GM19324 (cell line): ENCODE results near the gene TSPEAR.
"Not testable (repeated sequence)": the region's sequence is repeated elsewhere in the genome, so short reads cannot be mapped to it uniquely, and the experiment has no call there.

ENCODE experiments used
- ATAC-seq: cut with Tn5 transposase; IDR thresholded peaks from one replicate; pipeline ENCODE4 v1.9.1; 2021; ENCODE audit warnings: mild to moderate bottlenecking, moderate library complexity; ENCODE audit not compliant: unreplicated experiment, low FRiP score

Gene TSPEAR

DNA sequence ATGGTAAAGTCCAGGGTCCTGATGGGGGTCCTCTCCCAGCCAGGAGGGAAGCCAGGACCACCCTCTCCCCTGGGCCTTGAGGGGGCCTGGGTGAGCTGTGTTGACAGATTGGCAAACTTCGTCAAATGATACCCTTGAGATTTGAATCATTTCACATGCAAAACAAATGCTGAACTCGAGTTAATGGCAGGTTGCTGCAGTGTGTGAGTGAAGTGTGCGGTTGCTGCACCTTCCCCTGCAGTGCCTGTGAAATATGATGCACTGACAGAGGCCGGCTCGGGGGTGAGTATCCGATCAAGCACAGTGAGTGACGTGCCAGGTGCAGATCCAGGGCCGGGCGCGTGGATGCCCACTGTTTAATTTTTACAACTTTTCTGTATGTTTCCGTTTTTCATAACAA lies 23.7 kb downstream of the TSPEAR start:
- no peak for ATAC-seq

DNA sequence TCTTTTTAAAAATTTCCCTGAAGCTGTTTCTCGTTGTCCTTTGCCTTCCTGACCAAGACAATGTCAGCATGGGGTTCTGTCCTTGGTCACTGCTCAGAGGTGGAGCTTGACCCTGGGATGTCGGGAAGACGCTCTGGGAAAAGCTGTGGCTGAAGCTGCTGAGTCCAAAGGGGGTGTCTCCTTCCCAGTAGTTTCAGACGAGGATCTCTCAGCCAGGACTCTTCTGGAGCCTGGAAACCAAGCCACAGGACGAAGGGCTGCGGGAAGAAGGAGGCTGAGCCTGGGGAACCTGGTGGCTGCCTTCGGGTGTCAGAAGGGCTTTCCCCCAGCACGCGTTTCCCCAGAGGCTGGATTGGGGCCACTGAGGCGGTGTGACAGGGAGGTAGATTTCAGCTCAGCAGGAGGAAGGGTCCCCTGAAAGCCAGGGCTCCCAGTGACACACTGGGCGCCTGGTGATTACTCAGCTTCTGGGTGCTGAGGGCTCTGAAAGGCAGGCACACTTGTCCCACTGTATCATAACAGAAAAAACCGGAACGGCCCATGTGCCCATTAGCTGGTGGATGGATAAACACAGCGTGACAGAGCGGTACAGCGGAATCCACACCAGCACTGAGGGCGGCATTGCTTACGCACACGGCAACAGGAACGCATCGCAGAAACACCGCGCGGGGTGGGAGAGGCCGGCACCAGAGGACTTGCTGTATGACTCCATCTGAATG lies 24.4 kb downstream of the TSPEAR start:
- no peak for ATAC-seq

DNA sequence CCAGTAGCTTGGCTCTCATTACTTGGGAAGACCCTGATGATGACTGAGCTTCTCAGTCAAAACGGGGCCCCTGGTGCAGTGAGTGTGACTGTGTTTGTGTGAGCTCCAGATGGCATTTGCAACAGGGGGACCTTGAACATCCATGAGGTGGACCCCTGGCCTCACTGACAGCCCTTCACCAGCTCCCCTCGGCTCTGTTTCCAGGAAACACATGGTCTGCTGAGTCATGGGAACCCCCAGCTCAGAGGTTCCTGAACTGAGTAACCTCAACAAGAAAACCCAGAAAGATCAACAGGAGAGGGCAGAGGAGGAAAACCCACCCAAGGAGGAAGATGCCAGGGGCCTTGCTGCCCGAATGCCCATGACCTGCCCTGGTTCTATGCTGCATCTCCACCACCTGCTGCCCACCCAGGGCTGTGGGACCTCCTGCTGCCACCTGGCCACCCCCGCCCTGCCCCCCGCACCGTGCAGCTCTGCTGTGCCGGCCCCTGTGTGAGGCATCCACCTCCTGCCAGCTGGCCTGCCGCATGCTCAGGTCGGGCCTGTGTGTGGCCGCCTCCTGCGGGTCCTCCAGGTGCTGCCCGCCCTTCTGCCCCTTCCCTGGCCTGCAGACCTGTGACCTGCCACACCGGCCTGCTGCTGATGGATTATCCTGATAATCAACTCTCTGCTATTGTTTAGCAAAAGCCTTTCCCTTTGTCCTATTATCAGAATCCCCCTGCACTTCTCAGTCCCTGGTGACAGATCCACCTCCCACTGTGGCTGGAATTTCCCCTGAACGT lies 25.2 kb downstream of the TSPEAR start:
- ATAC-seq: no peak

DNA sequence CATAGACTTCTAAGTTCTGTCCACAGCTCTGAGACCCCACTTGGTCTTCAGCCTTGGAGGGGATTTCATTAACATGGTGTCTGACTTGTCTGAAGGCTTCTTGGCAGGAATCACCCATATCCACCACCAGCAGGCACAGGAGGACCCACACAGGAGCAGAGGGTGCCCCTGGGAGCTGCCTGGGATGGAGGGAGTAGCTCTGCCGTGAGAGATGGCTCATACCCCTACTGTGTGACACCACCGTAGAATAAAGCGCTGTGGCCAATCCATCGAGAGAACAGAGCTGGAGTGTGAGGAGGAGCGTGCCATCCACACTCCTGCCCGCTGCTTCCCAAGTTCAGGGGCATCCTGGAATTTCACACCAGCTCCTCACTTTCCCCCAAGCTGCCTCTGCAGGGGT lies 26.3 kb downstream of the TSPEAR start:
- ATAC-seq: not testable (repeated sequence)

DNA sequence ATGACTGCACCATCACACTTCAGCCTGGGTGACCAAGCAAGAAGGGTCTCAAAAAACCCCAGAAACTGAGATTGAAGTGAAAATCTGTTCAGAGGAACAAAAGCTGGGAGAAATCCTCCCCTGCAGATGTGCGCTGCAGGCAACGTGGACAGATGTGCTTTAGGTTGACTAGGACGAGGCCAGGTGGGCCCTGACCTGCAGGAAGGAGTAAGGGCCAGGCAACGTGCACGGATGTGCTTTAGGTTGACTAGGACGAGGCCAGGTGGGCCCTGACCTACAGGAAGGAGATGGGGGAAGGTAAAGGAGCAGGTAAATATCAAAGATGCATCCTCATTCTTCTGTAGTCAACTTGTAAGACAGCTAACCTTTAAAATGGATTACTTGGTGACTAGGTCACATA lies 26.9 kb downstream of the TSPEAR start:
- no peak for ATAC-seq

DNA sequence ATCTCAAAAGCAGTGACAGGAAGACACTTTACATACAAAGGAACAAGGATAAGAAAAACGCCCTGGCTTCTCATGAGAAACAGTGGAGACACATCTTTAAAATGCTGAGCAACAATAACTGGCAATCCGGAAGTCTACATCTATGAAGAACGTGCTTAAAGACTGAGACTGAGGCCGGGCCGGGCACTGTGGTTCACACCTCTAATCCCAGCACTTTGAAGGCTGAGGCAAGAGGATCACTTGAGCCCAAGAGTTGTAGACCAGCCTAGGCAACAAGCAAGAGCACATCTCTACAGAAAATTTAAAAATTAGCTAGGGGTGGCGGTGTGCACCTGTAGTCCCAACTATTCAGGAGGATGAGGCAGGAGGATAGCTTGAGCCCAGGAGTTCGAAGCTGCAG lies 27.3 kb downstream of the TSPEAR start:
- no peak for ATAC-seq

DNA sequence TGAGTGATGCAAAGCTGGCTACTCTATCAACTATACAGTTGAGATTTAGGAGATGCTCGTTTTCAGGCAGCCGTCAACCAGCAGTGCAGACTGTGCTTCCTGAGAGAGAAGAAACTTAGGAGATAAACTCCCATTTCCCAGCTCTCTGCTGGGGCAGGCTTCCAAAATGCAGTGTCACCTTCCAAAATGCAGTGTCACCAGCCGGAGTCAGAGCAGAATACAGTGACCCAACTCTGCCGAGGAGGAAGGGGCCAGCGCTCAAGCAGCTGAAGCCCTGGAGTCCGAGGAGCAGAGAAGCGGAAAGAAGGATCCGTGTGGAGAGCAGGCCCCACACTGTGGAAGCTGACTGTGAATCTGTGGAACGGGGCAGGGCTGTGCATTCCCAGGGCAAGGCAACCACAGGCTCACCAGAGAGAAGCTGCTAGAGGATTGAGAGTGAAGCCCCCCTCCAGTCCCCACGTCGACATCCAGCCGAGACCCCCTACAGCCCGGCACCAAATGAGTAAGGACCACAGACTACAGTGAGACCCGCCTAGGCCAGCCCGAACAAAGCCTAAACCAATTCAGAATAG lies 28.7 kb downstream of the TSPEAR start:
- no peak for ATAC-seq

DNA sequence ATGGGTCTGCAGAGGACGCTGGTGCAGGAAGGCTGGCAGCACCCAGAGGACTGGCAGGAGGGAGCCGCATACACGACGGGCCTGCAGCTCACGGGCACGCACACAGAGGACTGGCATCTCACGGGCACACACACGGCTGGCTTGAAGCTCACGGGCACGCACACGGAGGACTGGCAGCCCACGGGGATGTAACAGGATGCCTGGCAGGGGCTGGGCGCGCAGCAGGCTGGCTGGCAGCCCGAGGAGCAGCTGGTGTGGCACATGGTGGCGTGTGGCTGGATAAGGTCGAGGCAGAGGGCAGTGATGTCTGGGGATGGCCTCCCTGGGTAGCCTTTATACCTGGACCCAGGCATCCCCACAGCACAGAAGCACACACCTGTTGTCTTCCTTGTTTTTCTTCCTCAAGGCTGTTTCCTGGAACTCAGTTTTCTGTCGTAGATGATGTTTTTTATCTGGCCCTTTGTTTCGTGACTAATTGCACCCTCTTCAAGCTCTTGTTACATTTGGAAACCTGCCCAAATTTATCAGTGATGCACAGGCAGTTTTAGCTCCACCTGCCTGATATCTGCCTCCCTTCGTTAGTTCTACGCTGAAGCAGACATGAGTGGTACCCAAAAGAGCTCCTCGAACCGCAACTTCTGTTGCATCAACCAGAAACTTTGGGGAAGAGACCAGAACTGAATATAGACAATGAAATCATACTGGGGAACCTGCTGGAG lies 29.4 kb downstream of the TSPEAR start, which contains the start of gene KRTAP12-1:
TSS of gene KRTAP12-1 (minus strand) at position 303 of the 719 bp plus-strand sequence. CDS start at position 263, 40 bp downstream.
- ATAC-seq: no peak

DNA sequence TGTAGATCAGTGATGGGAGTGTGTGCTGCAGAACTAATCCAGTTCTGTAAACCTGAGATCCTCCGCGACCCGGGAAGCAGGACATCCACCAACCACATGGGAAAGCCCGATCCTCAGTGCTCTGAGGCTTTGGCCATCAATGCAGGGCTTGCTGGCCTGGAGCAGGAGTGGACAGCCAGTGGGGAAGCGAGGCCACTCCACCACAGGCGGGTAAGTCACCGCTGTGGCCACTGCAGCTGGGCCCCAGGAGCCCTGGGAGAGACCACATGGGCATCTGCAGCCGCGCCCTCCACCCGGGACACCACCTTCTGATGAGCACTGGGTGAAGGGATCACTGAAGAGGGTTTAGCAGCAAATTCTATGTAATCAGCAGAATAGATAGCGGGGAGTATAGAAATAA lies 30.2 kb downstream of the TSPEAR start:
- no peak for ATAC-seq

DNA sequence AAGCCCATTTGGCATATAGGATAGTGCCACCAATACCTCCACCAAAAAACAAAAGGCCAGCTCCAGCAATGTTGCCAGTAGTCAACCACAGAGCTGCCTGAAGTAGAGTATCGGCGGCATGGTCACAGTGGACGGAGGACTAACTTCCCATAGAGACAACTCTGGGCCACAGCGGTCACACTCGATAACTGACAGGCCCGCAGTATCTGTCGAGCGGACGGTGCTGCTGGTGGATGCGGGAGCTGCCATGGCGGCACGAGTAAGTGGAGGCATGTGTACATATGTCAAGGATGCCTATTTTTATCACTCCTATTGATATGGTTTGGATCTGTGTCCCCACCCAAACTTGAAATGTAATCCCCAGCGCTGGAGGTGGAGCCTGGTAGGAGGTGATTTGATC lies 33.5 kb downstream of the TSPEAR start:
- ATAC-seq: no peak

DNA sequence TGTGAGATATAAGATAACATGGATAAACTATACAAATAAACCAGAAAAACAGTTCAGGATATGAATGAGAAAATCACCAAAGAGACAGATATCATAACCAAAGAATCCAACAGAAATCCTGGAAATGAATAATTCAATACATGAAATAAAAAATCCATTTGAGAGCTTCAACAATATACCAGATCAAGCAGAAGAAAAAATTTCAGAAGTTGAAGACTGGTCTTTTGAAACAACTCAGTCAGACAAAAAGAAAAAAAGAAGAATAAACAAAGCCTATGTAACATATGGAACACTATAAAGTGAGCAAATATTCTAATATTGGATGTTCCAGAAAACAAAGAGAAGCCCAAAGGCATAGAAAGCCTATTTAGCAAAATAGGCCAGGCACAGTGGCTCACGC lies 39.5 kb downstream of the TSPEAR start:
- no peak for ATAC-seq

DNA sequence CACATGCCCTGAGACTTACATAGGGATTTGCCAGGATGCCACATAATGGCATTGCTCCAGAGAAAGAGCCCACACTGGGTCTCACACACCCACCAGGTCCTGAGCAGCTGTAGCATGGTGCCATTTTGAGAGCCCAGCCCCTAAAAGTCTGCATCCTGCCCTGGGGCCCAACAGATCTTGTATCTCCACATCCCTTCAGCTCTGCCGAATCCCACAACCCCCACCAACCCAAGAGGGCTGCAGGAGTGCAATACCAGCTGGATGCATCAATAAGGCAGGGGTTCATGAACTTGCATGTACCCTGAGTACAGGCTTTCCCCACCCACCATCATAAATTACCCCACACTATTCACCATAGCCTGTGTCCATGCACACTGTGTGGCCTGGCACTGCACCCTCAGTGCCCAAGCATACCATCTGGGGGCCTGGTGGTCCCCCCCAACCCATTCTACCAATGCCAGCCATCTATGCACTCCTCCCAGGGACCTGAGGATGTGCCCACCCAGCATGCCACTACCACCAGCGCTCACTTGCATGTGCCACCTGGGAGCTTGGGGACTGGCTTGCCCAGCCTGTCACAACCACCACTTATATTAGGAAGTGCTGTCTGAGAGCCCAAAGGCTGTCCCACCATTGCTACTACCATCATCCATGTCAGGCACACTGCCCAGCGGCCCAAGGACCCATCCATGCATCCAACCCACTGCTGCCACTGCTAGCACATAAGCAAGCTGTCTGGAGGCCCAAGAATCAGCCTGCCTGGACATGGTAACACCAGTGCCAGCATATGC lies 40.5 kb downstream of the TSPEAR start:
- ATAC-seq: no peak

DNA sequence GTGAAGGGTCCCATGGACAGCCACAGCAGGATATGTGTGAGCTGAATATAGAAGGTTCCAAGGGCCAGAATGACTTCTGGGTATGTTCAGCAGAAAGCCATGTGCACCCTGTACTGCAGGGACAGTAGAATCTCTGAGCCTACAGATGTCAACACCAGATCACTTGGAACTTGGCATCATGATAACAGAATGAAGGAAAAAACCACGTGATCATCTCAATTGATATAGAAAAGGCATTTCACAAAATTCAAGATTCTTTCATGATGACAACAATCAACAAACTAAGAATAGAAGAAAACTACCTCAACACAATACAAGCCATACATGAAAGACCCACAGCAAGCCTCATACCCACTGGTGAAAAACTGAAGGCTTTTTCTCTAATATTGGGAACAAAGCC lies 43.8 kb downstream of the TSPEAR start:
- ATAC-seq: no peak

DNA sequence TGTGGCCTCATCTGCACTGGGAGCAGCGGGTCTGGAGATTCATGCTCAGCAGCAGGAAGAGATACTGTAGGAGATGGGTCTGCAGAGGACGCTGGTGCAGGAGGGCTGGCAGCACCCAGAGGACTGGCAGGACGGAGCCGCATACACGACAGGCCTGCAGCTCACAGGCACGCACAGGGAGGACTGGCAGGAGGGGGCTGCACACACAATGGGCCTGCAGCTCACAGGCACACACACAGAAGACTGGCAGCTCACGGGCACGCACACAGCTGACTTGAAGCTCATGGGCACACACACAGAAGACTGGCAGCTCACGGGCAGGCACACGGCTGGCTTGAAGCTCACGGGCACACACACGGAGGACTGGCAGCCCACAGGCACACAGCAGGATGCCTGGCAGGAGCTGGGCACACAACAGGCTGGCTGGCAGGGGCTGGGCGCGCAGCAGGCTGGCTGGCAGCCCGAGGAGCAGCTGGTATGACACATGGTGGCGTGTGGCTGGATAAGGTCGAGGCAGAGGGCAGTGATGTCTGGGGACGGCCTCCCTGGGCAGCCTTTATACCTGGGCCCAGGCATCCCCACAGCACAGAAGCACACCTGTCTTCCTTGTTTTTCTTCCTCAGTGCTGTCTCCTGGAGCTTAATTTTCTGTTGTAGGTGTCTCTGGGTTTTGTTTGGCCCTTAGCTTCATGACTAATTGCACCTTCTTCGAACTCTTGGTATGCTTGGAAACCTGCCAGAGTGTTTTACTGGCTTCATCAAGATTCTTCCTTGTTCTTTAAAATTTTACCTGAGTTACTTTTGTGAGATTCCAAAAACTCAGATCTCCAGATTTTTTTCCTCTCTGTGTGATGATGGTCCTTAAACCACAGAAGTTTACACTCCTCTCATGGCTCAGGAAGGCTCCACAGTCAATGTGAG lies 44.7 kb downstream of the TSPEAR start, which contains the start of gene KRTAP12-2:
TSS of gene KRTAP12-2 (minus strand) at position 527 of the 920 bp plus-strand sequence. CDS start at position 486, 41 bp downstream.
- ATAC-seq: no peak

DNA sequence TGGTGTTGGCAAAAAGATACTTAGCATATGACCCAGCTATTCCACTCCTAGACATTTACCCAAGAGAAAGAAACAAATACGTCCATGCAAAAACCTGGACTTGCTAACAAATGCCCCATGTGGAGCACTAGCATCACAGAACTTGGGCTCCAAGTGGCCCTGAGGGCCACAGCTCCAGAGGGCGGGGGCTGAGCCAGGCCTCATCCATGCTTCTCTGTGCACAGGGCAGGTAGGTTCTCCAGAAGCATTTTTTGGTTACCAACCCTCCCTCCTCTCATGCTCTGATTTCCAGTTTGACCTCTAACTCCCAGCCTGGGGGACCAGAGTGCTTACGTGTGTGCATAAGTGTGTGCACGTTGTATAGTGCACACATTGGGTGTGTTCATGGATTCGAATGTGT lies 46.7 kb downstream of the TSPEAR start:
- ATAC-seq: no peak

DNA sequence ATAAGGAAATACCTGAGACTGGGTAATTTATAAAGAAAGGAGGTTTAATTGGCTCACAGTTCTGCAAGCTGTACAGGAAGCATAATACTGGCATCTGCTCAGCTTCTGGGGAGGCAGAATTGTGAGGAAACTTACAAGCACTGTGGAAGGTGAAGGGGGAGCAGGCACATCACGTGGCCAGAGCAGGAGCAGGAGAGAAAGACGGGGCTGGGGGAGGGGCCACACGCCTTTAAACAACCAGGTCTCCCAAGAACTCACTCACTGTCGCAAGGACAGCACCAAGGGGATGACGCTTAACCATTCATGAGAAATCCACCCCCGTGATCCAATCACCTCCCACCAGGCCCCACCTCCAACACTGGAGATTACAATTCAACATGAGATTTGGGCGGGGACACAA lies 49.8 kb downstream of the TSPEAR start:
- ATAC-seq: not testable (repeated sequence)

DNA sequence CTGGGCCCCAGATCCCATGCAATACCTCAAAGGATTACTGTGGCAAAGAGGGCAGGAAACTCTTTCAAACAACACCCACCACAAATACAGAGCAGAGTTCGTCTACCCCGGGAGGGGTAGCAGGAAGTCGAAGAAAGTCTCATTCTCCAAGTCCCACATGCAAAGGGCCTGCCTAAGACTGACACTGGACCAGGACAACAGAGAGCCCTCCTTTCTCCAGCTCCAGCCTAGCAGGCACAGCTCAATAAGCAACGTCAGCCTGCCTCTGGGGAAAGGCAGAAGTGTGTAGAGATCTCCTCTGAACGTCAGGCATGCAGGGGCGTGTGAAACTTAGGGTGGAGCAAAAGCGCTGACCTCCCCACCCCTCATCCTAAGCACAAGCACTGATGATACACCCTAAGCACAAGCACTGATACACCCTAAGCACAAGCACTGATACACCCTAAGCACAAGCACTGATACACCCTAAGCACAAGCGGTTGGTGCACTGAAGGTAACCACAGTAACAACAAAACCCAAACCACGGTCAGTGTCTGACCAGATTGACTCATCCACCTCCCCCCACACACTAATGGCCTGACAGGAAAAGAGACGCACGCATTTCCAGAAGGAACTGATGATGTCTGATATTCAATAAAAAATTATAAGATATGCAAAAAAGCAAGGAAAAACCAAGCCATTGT lies 52.3 kb downstream of the TSPEAR start:
- ATAC-seq: no peak

DNA sequence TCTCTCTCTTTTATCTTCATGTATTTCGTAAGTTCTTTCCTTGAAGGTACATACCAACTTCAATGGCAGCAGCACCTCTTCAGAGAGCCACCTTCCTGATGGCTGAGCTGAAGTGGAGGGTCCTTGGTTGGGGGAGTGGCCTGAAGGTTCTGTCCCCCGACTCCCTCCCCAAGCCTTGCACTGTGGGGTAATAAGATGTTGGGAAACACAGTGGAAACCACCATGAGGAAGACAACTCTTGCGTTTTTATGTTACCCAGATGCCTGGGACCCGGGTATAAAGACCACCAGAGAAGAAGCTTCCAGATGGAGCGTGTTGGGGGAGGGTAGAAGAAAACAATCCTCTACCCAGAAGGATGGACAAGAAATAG lies 52.8 kb downstream of the TSPEAR start:
- ATAC-seq: no peak
